ENCODE data around the gene MRC1.

DNA sequence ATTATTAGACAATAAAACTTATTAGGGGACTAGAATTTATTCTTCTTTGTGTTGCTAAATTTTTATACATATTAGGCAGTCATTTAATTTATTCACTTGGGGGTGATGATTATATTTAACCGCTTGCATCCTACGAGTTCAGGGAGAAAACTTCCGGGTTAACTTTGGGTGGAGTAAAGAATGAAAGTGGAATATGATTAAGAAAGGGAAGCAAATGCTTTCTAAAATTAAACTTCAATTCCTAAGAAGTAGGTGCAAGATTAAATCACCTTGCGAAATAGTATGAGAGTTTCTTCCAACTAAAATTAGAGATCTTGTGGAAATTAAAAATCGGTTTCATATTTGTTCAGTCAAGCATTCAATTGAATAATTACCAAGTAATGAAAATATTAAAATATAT is 33.5 kb downstream of the MRC1 start:
- TF ChIP-seq EZH2 (IDR thresholded peaks at IDR 0.05; ENCODE audit: insufficient read depth, poor library complexity, severe bottlenecking) (no peak), EZH2phosphoT487 (IDR thresholded peaks at IDR 0.05; ENCODE audit: insufficient read depth, low read depth) (no peak)
